Measurements from ENCODE around the gene MBNL2. TPM values are rescaled to one million over a fixed set of nuclear protein-coding genes. Genes with fewer than 3 reads are reported as not detected.
A peak's percentile ranks its signal among the peaks of the same experiment; 100 is the strongest.

MBNL2 gene
- total and polyA plus RNA-seq, 2 of the 4 experiments (the other 2 are of a cell fraction), result 26.9 to 103 TPM

DNA sequence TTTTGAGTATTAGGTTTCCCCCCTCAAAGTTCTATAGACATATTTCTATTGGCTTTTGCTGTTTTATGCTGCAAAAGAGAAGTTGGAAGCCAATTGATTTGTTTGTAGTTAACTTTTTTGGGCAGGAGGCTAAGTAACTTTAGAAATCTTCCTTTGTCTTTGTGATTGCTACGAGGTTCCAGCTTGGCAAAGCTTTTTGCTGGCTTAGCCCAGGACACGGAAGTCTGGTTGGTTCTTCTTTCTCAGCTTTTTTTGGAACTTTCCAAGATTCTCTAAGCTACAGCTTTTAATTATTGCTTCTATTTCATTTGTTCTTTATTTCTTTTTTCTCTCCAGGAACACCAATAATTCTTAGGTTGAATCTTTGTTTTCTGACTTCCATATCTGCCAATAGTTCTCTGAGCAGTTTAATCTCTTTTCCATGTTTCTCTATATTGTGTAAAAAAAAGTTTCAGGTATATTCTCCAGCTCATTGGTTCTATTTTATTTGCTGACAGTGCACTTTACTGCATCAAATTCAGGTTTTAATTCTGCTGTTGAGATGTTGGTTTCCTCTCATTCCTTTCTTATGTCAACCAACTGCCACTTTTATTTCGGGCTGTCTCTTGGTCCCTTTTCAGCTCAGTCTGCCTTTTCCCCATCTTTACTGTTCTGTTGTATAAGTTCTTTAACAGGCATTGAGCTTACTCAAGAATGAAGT, 27.8 kb downstream of the MBNL2 start:
- peaks cover 20% of the 10 kb centered on the region; the same call in 1 of the 2 replicates for H4K20me1 ChIP-seq (ENCODE audit: insufficient read depth, low read length)

More for the DNA sequence above, 27.8 kb downstream of the MBNL2 start:
- no TSS peak for BruUV-seq (replicated peaks)
- peak overlapping the region; percentile 45 for H2BK120ac ChIP-seq (ENCODE audit: low read depth, low read length)
- peak overlapping the region; percentile 62 for H3K9ac ChIP-seq (ENCODE audit: low read depth, low read length)
- H2BK15ac ChIP-seq (ENCODE audit: low read depth, low read length), result no peak overlapping the region
- peak overlapping the region; percentile 9; the same call in 1 of the 2 replicates for H3K4me3 ChIP-seq (ENCODE audit: insufficient read depth, low read depth, low read length)
- H2AFZ ChIP-seq (replicated peaks; ENCODE audit: low read length, poor library complexity), result no peak overlapping the region
- ATAC-seq (ENCODE audit: low read depth) (no peak), DNase-seq (no peak)
- H4K5ac ChIP-seq (ENCODE audit: low read depth, low read length), result peak overlapping the region; percentile 16; the same call in 1 of the 2 replicates
- H2BK5ac ChIP-seq (ENCODE audit: low read depth, low read length, poor library complexity, severe bottlenecking), result peak overlapping the region; percentile 17
- POLR2A ChIA-PET (ENCODE audit: unreplicated experiment), result no interaction called here
- peak overlapping the region; percentile 19; the same call in 1 of the 2 replicates for H3K4ac ChIP-seq (ENCODE audit: low read depth, low read length)
- no peaks in the 10 kb centered on the region for H3K9me3 ChIP-seq (ENCODE audit: control insufficient read depth, insufficient read depth, low read length)
- peak overlapping the region; percentile 68 for H4K91ac ChIP-seq (ENCODE audit: insufficient read depth, low read depth, low read length)
- H3K18ac ChIP-seq (ENCODE audit: low read depth, low read length), result peak overlapping the region; percentile 69; the same call in 1 of the 2 replicates
- CTCF ChIA-PET, result interaction anchor here (0.8 to 1.0 kb wide), 4 partner anchors 24 to 141 kb away, joined by 3 to 5 read pairs (median 3); no protein-coding TSS in a partner anchor
- peak overlapping the region; percentile 77; the same call in 1 of the 2 replicates for H3K23ac ChIP-seq (ENCODE audit: low read depth, low read length)
- H3K27me3 ChIP-seq (ENCODE audit: control insufficient read depth, insufficient read depth, low read length), result no peaks in the 10 kb centered on the region
- H3K27ac ChIP-seq (ENCODE audit: insufficient read depth, low read length), result peak overlapping the region; percentile 87
- peak overlapping the region; percentile 94 for H3K4me2 ChIP-seq (ENCODE audit: low read depth, low read length)
- H3K56ac ChIP-seq (ENCODE audit: extremely low read depth, insufficient read depth, low read length), result peak overlapping the region; percentile 51
- H3K9me1 ChIP-seq (ENCODE audit: insufficient read depth, low read length), result peaks cover 9% of the 10 kb centered on the region
- H4K8ac ChIP-seq (ENCODE audit: low read depth in 2 of 2, low read length in 2 of 2), result peak overlapping the region; percentile 31 to 73; a peak in 3 of 4 replicates
- peak overlapping the region; percentile 62; the same call in 1 of the 2 replicates for H3K14ac ChIP-seq (replicated peaks; ENCODE audit: low read depth, low read length)
- H2BK20ac ChIP-seq (ENCODE audit: low read depth, low read length), result peak overlapping the region; percentile 40; the same call in 1 of the 2 replicates
- peak overlapping the region; percentile 7; the same call in 1 of the 2 replicates for H2AK5ac ChIP-seq (ENCODE audit: low read depth, low read length)
- H2AK9ac ChIP-seq (replicated peaks; ENCODE audit: low read depth, low read length, poor library complexity), result no peak overlapping the region
- no CpG with 5 or more reads among the region's 3 CpGs for WGBS, 2 experiments (ENCODE audit: extremely low coverage in 2 of 2, insufficient read length in 1 of 2)
- peaks cover 7 to 45% of the 10 kb centered on the region in 2 experiments; a peak in 2 of 4 replicates for H3K79me1 ChIP-seq (ENCODE audit: low read depth in 1 of 2, low read length in 2 of 2)
- peaks cover 17% of the 10 kb centered on the region for H3K4me1 ChIP-seq (ENCODE audit: control insufficient read depth, insufficient read depth, low read length)
- H3K36me3 ChIP-seq (ENCODE audit: control insufficient read depth, insufficient read depth, low read length), result no peaks in the 10 kb centered on the region
- dilution Hi-C loops (cut with HindIII; ENCODE audit: low sequenced_read_pairs, unreplicated experiment), result no loop called here
- intact Hi-C loops (cut with micrococcal nuclease), result no loop called here
- TF ChIP-seq MAFK (IDR thresholded peaks at IDR 0.05; ENCODE audit: low read depth, low read length) (peak; percentile 100), RCOR1 (IDR thresholded peaks at IDR 0.05; ENCODE audit: insufficient replicate concordance, low read length) (no peak), RFX5 (IDR thresholded peaks at IDR 0.05; ENCODE audit: low read depth, low read length) (no peak), CEBPB (IDR thresholded peaks at IDR 0.05; ENCODE audit: low read depth, low read length) (no peak), MXI1 (IDR thresholded peaks at IDR 0.05; ENCODE audit: borderline replicate concordance, low read depth, low read length) (no peak)
- in situ Hi-C loops (cut with MboI; ENCODE audit: low sequenced_read_pairs), result no loop called here

All from IMR-90 (cell line).